K562 (cell line): ENCODE data around the gene MED29. TPM values are rescaled to one million over a fixed set of nuclear protein-coding genes. Genes with fewer than 3 reads are reported as not detected.

Experiments used
- ATAC-seq: fragments of 200-7000 bp; cut with Tn5 transposase; 3 replicates; pipeline ENCODE4 v1.9.1; 2020; ENCODE audit warnings: moderate library complexity
- BruUV-seq: library from RNA; stranded (reverse); fragments of 400-500 nt; replicated peaks from 2 replicates; lab custom pipeline; 2021; lab: Mats Ljungman, UMichigan
- CTCF ChIA-PET: fragments of 300-600 bp; formaldehyde crosslinking; extraction: SDS; loops from one replicate; lab custom pipeline; 2021; ENCODE audit warnings: low intra/inter-chr PET ratio; lab: Yijun Ruan, JAX
- POLR2A ChIA-PET: fragments of 300-600, 350-650 bp; sonication (Branson Sonifier 250); formaldehyde crosslinking; extraction: SDS; loops from one replicate; lab custom pipeline; 2021; ENCODE audit warnings: antibody characterized with exemption, inconsistent platforms; lab: Yijun Ruan, JAX
- DNase-seq, 4 experiments: peaks; one replicate each; pipeline versions ENCODE4 v3.0.0 to v3.0.0-alpha.2; 2011 to 2018; ENCODE audit warnings: low spot score in 3 of 4, mixed read lengths in 3 of 4; ENCODE audit errors: extremely low read depth in 1 of 4
- FAIRE-seq: peaks from 2 replicates; lab custom pipeline; 2011; peaks lifted over from hg19 to GRCh38; lab: Jason Lieb, UNC
- H2AFZ ChIP-seq: 2 replicates; pipeline ENCODE4 v1.6.0; 2011; ENCODE audit warnings: low read depth, low read length, control low read depth, inconsistent platforms
- H3K27ac ChIP-seq: fragments of 200-600 bp; 3 replicates; pipeline ENCODE4 v1.8.0; 2011; ENCODE audit warnings: low read depth, mild to moderate bottlenecking, control low read depth, inconsistent platforms, low read length, moderate library complexity, mixed read lengths; ENCODE audit errors: extremely low read depth
- H3K27me3 ChIP-seq, 2 experiments: fragments of 300-600 bp in 1 of 2; 2 replicates in 1 of 2; 3 replicates in 1 of 2; pipeline versions ENCODE4 v1.6.0 to v1.8.0; 2011; ENCODE audit warnings: inconsistent platforms in 2 of 2, low read length in 2 of 2, mild to moderate bottlenecking in 1 of 2, mixed read lengths in 1 of 2, moderate library complexity in 1 of 2; ENCODE audit not compliant: control insufficient read depth in 2 of 2, insufficient read depth in 2 of 2
- H3K36me3 ChIP-seq: fragments of 300-600 bp; 3 replicates; pipeline ENCODE4 v1.8.0; 2011; ENCODE audit warnings: mild to moderate bottlenecking, low read length, inconsistent platforms; ENCODE audit not compliant: control insufficient read depth, insufficient read depth
- H3K4me1 ChIP-seq, 2 experiments: fragments of 200-600 bp in 1 of 2; replicated peaks in 1 of 2; 2 replicates in 1 of 2; 3 replicates in 1 of 2; pipeline versions ENCODE4 v1.5.1 to v1.8.0; 2011; ENCODE audit warnings: inconsistent platforms in 2 of 2, low read length in 2 of 2, mild to moderate bottlenecking in 1 of 2, mixed read lengths in 1 of 2, moderate library complexity in 1 of 2; ENCODE audit not compliant: control insufficient read depth in 2 of 2, insufficient read depth in 2 of 2
- H3K4me2 ChIP-seq: 2 replicates; pipeline ENCODE4 v1.6.1; 2011; ENCODE audit warnings: low read length, control low read depth, inconsistent platforms, mixed read lengths; ENCODE audit not compliant: insufficient read depth
- H3K4me3 ChIP-seq: fragments of 200-600 bp; sonication (generic), shearing (Covaris generic); 2 replicates; pipeline ENCODE4 v1.5.1; 2016; ENCODE audit warnings: control low read depth, inconsistent platforms
- H3K79me2 ChIP-seq: fragments of 200-600 bp; 3 replicates; pipeline ENCODE4 v1.8.0; 2011; ENCODE audit warnings: low read length, inconsistent platforms; ENCODE audit not compliant: control insufficient read depth, insufficient read depth
- H3K9ac ChIP-seq, 2 experiments: 2 replicates each; pipeline versions ENCODE4 v1.6.0 to v1.6.1; 2011; ENCODE audit warnings: low read depth in 2 of 2, low read length in 2 of 2, control low read depth in 1 of 2, inconsistent platforms in 1 of 2, mild to moderate bottlenecking in 1 of 2, mixed read lengths in 1 of 2; ENCODE audit not compliant: insufficient read depth in 1 of 2
- H3K9me1 ChIP-seq: one replicate; pipeline ENCODE4 v1.6.0; 2011; ENCODE audit warnings: inconsistent platforms, mild to moderate bottlenecking, low read length, moderate library complexity; ENCODE audit not compliant: control insufficient read depth, insufficient read depth
- H3K9me3 ChIP-seq: replicated peaks from 2 replicates; pipeline ENCODE4 v1.5.1; 2011; ENCODE audit warnings: low read depth, low read length, inconsistent platforms; ENCODE audit not compliant: control insufficient read depth, insufficient read depth
- H4K20me1 ChIP-seq: replicated peaks from 2 replicates; pipeline ENCODE4 v1.6.1; 2011; ENCODE audit warnings: low read length, inconsistent platforms, mixed read lengths; ENCODE audit not compliant: control insufficient read depth, insufficient read depth
- EGR1 ChIP-seq: fragments of 450-650 bp; conservative IDR thresholded peaks from 2 replicates; pipeline ENCODE4 v1.6.1; 2017; ENCODE audit warnings: mild to moderate bottlenecking
- EWSR1 ChIP-seq: fragments of 450-650 bp; IDR thresholded peaks from 2 replicates; pipeline ENCODE4 v1.6.1; 2018; ENCODE audit warnings: borderline replicate concordance, mild to moderate bottlenecking, low read depth, moderate library complexity; ENCODE audit not compliant: partially characterized antibody
- FOXK2 ChIP-seq, 2 experiments: fragments of 450-650 bp; IDR thresholded peaks in 1 of 2; conservative IDR thresholded peaks in 1 of 2; 2 replicates each; pipeline ENCODE4 v1.6.1; 2016; ENCODE audit warnings: low read depth in 2 of 2, mild to moderate bottlenecking in 1 of 2
- POLR3G ChIP-seq: IDR thresholded peaks from 2 replicates; pipeline ENCODE4 v1.6.1; 2011; ENCODE audit not compliant: insufficient read length, insufficient replicate concordance; ENCODE audit errors: extremely low read depth
- RFX1 ChIP-seq: fragments of 450-650 bp; IDR thresholded peaks from 2 replicates; pipeline ENCODE4 v1.6.1; 2016; ENCODE audit warnings: mild to moderate bottlenecking, moderate library complexity
- RFX5 ChIP-seq: IDR thresholded peaks from 2 replicates; pipeline ENCODE4 v1.6.1; 2011; ENCODE audit warnings: low read depth, mild to moderate bottlenecking, improper control_type of control experiment, low read length
- SMAD2 ChIP-seq: fragments of 150-350 bp; IDR thresholded peaks from 2 replicates; pipeline ENCODE4 v1.6.1; 2014; ENCODE audit warnings: low read depth, mild to moderate bottlenecking, low read length
- THRAP3 ChIP-seq: fragments of 450-650 bp; IDR thresholded peaks from 2 replicates; pipeline ENCODE4 v1.6.1; 2016; ENCODE audit warnings: mild to moderate bottlenecking, inconsistent platforms, borderline replicate concordance
- ZBTB17 ChIP-seq: fragments of 450-650 bp; formaldehyde crosslinking; IDR thresholded peaks from 2 replicates; pipeline ENCODE4 v1.4.0; 2020; ENCODE audit warnings: mild to moderate bottlenecking
- ZNF354B ChIP-seq: fragments of 250-450 bp; sonication (Bioruptor Pico); IDR thresholded peaks from 2 replicates; pipeline ENCODE4 v1.4.0; 2020
- WGBS: fragments of 100-300 bp; shearing (Covaris generic); methylation state at CpG from one replicate; pipeline ENCODE4 v1.1.6; 2016; ENCODE audit warnings: low coverage, mixed read lengths; ENCODE audit not compliant: insufficient coverage; ENCODE audit errors: missing lambda C conversion rate; 5-methylcytosine and 5-hydroxymethylcytosine counted together
- in situ Hi-C: fragments of 300-500 bp; cut with MboI; formaldehyde crosslinking; loops from 4 replicates; pipeline ENCODE4 v1.15.0; 2018; ENCODE audit warnings: inconsistent platforms, mixed read lengths
- intact Hi-C: fragments of 100-400 bp; cut with micrococcal nuclease; formaldehyde crosslinking; loops from 2 replicates; pipeline ENCODE4 v1.14.2; 2022
- polyA plus RNA-seq, 8 experiments: library from polyadenylated mRNA; depleted of rRNA in 4 of 8; stranded (reverse) in 5 of 8; unstranded in 3 of 8; fragments of >200 nt; fragmentation: Nextera tagmentation in 2 of 8; fragmentation: Illumina TruSeq in 1 of 8; extraction: Ambion mirVana in 2 of 8; extraction: Trizol in 1 of 8; gene quantifications; 2 replicates each; pipeline versions ENCODE4 v1.2.1 to v1.2.3, GENCODE V29; 2011 to 2014; ENCODE audit warnings: inconsistent platforms in 1 of 8, missing spikeins in 1 of 8
- total RNA-seq, 7 experiments: library from RNA; depleted of rRNA in 6 of 7; stranded (reverse); fragments of >200 nt in 6 of 7; fragmentation: Illumina TruSeq in 2 of 7; extraction: Trizol in 2 of 7; gene quantifications; 2 replicates each; pipeline versions ENCODE4 v1.2.1 to v1.2.3, GENCODE V29; 2011 to 2021; ENCODE audit warnings: low replicate concordance in 1 of 7
- TF ChIP-seq, protein P1 (sequence below): fragments of 450-650 bp; formaldehyde crosslinking; conservative IDR thresholded peaks from 2 replicates; pipeline ENCODE4 v1.4.0; 2022; ENCODE audit warnings: mild to moderate bottlenecking, missing genetic modification characterization
- TF ChIP-seq, protein P2 (sequence below): sonication (generic); formaldehyde crosslinking; IDR thresholded peaks from 2 replicates; pipeline ENCODE4 v1.8.1; 2023; ENCODE audit warnings: mild to moderate bottlenecking, missing genetic modification reagents, moderate library complexity
- TF ChIP-seq, protein P3 (sequence below): IDR thresholded peaks from 2 replicates; pipeline ENCODE4 v1.6.1; 2014; ENCODE audit warnings: antibody characterized with exemption

MED29 gene
- total and polyA plus RNA-seq, 9 of the 15 experiments (the other 6 are each of a cell fraction or from before 2014, with no cell fraction given), result 1.8 to 22.6 (median 12.4) TPM

GRCh38 chr19:39379865-39380396 lies 11.2 kb upstream of the MED29 start:
- WGBS, result 90% methylated on average over 12 of the region's 14 CpGs
- Histone ChIP-seq H3K36me3 (peaks cover 100% of the 10 kb centered on the region), H3K27me3 (no peaks in the 10 kb centered on the region), H3K4me3 (no peak overlapping the region), H3K79me2 (0 out of 3 replicates have a peak, but pooled peaks cover 3% of the 10 kb centered on the region), H3K9me1 (peaks cover 13% of the 10 kb centered on the region), H2AFZ (no peak overlapping the region)
- BruUV-seq, result no TSS peak
- intact Hi-C loops, result no loop called here
- ATAC-seq, result no peak
- no peak for TF ChIP-seq RFX1
- no peak for TF ChIP-seq ZNF354B
- TF ChIP-seq EWSR1, result no peak
- no peak for TF ChIP-seq THRAP3
- TF ChIP-seq EGR1, result no peak
- TF ChIP-seq, protein P1, sequence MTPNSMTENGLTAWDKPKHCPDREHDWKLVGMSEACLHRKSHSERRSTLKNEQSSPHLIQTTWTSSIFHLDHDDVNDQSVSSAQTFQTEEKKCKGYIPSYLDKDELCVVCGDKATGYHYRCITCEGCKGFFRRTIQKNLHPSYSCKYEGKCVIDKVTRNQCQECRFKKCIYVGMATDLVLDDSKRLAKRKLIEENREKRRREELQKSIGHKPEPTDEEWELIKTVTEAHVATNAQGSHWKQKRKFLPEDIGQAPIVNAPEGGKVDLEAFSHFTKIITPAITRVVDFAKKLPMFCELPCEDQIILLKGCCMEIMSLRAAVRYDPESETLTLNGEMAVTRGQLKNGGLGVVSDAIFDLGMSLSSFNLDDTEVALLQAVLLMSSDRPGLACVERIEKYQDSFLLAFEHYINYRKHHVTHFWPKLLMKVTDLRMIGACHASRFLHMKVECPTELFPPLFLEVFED (CRISPR knock-in tag), result no peak
- TF ChIP-seq, protein P2, sequence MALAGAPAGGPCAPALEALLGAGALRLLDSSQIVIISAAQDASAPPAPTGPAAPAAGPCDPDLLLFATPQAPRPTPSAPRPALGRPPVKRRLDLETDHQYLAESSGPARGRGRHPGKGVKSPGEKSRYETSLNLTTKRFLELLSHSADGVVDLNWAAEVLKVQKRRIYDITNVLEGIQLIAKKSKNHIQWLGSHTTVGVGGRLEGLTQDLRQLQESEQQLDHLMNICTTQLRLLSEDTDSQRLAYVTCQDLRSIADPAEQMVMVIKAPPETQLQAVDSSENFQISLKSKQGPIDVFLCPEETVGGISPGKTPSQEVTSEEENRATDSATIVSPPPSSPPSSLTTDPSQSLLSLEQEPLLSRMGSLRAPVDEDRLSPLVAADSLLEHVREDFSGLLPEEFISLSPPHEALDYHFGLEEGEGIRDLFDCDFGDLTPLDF (CRISPR knock-in tag), result no peak
- no peak for TF ChIP-seq FOXK2 (conservative IDR thresholded peaks at IDR 0.05 in 1 of 2, IDR thresholded peaks at IDR 0.05 in 1 of 2; ENCODE audit: low read depth in 2 of 2)
- no peak for TF ChIP-seq RFX5
- TF ChIP-seq POLR3G, result no peak
- TF ChIP-seq, protein P3, sequence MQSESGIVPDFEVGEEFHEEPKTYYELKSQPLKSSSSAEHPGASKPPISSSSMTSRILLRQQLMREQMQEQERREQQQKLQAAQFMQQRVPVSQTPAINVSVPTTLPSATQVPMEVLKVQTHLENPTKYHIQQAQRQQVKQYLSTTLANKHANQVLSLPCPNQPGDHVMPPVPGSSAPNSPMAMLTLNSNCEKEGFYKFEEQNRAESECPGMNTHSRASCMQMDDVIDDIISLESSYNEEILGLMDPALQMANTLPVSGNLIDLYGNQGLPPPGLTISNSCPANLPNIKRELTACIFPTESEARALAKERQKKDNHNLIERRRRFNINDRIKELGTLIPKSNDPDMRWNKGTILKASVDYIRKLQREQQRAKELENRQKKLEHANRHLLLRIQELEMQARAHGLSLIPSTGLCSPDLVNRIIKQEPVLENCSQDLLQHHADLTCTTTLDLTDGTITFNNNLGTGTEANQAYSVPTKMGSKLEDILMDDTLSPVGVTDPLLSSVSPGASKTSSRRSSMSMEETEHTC, result no peak
- TF ChIP-seq ZBTB17 (CRISPR knock-in tag), result no peak
- no peak for TF ChIP-seq SMAD2
- TF ChIP-seq, all 486 proteins: peak for 0
- no peak for FAIRE-seq
- DNase-seq, result no peak
- POLR2A ChIA-PET, result interaction anchor here (0.7 to 2.5 kb wide), 2 partner anchors 11 to 541 kb away, joined by 4 to 15 read pairs; partner anchors contain the start of genes MED29 and PAF1
- Histone ChIP-seq H4K20me1 (peaks cover 24% of the 10 kb centered on the region), H3K9ac (no peak overlapping the region), H3K4me2 (no peak overlapping the region), H3K27ac (no peak overlapping the region), H3K4me1 (peaks cover 17 to 22% of the 10 kb centered on the region in 2 experiments), H3K9me3 (no peaks in the 10 kb centered on the region)
- in situ Hi-C loops, result no loop called here
- CTCF ChIA-PET, result no interaction called here
